Bronchial epithelial cell (primary cell): ENCODE measurements around the gene SAG. TPM values are rescaled to one million over a fixed set of nuclear protein-coding genes. Genes with fewer than 3 reads are reported as not detected.
"Not testable (repeated sequence)": the region's sequence is repeated elsewhere in the genome, so short reads cannot be mapped to it uniquely, and the experiment has no call there.

Source experiments
- DNase-seq: peaks from one replicate; pipeline ENCODE4 v3.0.0-alpha.2; 2010; ENCODE audit warnings: low read depth
- FAIRE-seq: peaks from 2 replicates; lab custom pipeline; 2011; peaks lifted over from hg19 to GRCh38; lab: Jason Lieb, UNC
- H3K27me3 ChIP-seq: 2 replicates; pipeline ENCODE4 v1.5.1; 2011; ENCODE audit warnings: low read length; ENCODE audit not compliant: control insufficient read depth, insufficient read depth
- H3K36me3 ChIP-seq: 2 replicates; pipeline ENCODE4 v1.5.1; 2011; ENCODE audit warnings: low read length; ENCODE audit not compliant: control insufficient read depth, insufficient read depth
- H3K4me3 ChIP-seq: 2 replicates; pipeline ENCODE4 v1.5.1; 2011; ENCODE audit warnings: mild to moderate bottlenecking, low read depth, low read length, control low read depth
- CTCF ChIP-seq: IDR thresholded peaks from 2 replicates; pipeline ENCODE4 v1.5.1; 2011; ENCODE audit warnings: mild to moderate bottlenecking, moderate library complexity, low read length, control low read depth, inconsistent platforms; ENCODE audit not compliant: insufficient read depth, severe bottlenecking
- total RNA-seq: library from RNA; depleted of rRNA; stranded (reverse); fragments of >200 nt; gene quantifications from 2 replicates; pipeline ENCODE4 v1.2.1, GENCODE V29; 2014

Gene SAG
- total RNA-seq, 1 donor from 2014 or later, result not detected

GRCh38 chr2:233334915-233335314 lies 27.3 kb downstream of the SAG start:
- no peak for TF ChIP-seq CTCF
- peaks cover 4% of the 10 kb centered on the region for H3K27me3 ChIP-seq
- no peaks in the 10 kb centered on the region for H3K36me3 ChIP-seq
- H3K4me3 ChIP-seq, result no peak overlapping the region
- DNase-seq (no peak), FAIRE-seq (peak; percentile 13)

- not testable (repeated sequence) for H3K36me3 ChIP-seq, FAIRE-seq, DNase-seq, H3K27me3 ChIP-seq, H3K4me3 ChIP-seq
These were observed 28.5 kb downstream of the SAG start for GRCh38 chr2:233336091-233336490.

GRCh38 chr2:233336541-233336940 lies 28.9 kb downstream of the SAG start:
- Histone ChIP-seq H3K27me3 (peaks cover 2% of the 10 kb centered on the region), H3K4me3 (no peak overlapping the region), H3K36me3 (no peaks in the 10 kb centered on the region)
- no peak for DNase-seq
- no peak for FAIRE-seq
- no peak for TF ChIP-seq CTCF

- peaks cover 2% of the 10 kb centered on the region for H3K27me3 ChIP-seq
- DNase-seq (no peak), FAIRE-seq (no peak)
- TF ChIP-seq CTCF, result no peak
- H3K36me3 ChIP-seq, result no peaks in the 10 kb centered on the region
- H3K4me3 ChIP-seq, result no peak overlapping the region
These were observed 30.4 kb downstream of the SAG start for GRCh38 chr2:233338046-233338445.

GRCh38 chr2:233338812-233339368 lies 31.3 kb downstream of the SAG start:
- FAIRE-seq (no peak), DNase-seq (no peak)
- no peak overlapping the region for H3K4me3 ChIP-seq
- TF ChIP-seq CTCF, result no peak
- H3K36me3 ChIP-seq, result no peaks in the 10 kb centered on the region
- H3K27me3 ChIP-seq, result peaks cover 2% of the 10 kb centered on the region

- no peak overlapping the region for H3K4me3 ChIP-seq
- no peak for TF ChIP-seq CTCF
- H3K36me3 ChIP-seq, result no peaks in the 10 kb centered on the region
- peaks cover 2% of the 10 kb centered on the region for H3K27me3 ChIP-seq
- FAIRE-seq, result no peak
- no peak for DNase-seq
These were observed 31.8 kb downstream of the SAG start for GRCh38 chr2:233339427-233339826.
